Measurements from ENCODE around the gene CSRNP2.
A peak's percentile ranks its signal among the peaks of the same experiment; 100 is the strongest.
"Not testable (repeated sequence)": the region's sequence is repeated elsewhere in the genome, so short reads cannot be mapped to it uniquely, and the experiment has no call there.

CSRNP2 gene

DNA sequence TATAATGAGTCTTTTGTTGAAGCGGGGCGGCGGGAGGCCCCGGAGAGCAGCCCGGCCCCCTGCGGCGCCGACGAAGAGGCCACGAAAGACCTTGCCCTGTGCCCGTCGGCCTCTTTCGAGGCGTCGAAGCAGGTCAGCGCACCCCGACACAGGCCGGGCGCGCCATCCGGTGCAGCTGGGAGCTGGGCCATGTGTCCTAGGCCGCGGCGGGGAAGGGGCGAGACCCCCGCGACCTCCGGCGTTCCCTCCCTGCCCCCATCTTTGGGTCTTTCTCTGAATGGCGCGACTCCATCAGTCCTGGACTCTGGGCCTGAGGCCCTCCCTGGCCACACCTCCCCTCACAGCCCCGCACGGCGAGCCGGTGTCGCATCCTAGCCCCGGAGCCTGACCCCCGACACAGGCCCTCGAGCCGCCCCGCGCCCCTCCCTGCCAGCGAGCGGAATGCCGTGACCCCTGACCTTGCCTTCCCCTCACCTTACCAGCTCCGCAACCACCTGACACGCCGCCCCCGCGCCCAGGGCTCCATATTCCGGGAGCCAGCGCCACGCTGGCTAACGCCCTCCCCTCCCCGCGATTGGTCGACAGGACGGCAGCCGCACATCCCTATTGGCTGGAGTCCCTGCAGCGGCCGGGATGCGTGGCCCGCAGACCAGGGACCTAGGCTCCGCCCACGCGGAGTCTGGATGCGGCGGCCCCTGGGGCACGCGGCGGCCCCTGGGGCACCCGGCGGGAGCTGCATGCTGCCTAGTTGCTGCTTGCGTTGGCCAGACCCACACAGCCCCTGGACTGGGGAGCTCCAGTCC is 57.4 kb downstream of the CSRNP2 start, which contains the start of gene SLC11A2:
TSS of gene SLC11A2 (minus strand) at position 549 of the 803 bp plus-strand sequence. CDS start 15,656 bp downstream, outside the sequence.
- peak; percentile 92 for DNase-seq

- DNase-seq: no peak
These were observed 58.0 kb downstream of the CSRNP2 start for GRCh38 chr12:51025338-51025835.

GRCh38 chr12:51023625-51024382 is 59.6 kb downstream of the CSRNP2 start:
- DNase-seq: no peak

DNA sequence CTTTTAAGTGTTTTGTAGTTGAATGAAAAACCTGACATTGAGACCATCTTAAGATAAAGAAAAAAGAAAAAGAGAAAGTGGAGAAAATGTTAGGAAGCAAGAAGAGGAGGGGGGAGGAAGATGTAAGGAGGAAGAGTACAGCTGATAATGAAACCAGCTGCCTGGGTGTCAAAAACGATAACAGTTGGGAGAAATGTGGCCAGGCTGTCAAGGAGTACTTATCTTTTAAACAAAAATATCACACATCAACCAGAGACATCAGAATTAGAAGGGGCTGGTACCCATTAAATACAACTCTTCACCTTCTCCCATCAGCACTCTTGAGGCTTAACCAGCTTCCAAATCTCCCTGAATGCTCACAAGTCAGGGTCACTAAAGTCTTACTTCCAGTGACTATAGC is 61.7 kb downstream of the CSRNP2 start:
- no peak for DNase-seq

- DNase-seq: no peak
These were observed 62.8 kb downstream of the CSRNP2 start for GRCh38 chr12:51020448-51021182.

DNA sequence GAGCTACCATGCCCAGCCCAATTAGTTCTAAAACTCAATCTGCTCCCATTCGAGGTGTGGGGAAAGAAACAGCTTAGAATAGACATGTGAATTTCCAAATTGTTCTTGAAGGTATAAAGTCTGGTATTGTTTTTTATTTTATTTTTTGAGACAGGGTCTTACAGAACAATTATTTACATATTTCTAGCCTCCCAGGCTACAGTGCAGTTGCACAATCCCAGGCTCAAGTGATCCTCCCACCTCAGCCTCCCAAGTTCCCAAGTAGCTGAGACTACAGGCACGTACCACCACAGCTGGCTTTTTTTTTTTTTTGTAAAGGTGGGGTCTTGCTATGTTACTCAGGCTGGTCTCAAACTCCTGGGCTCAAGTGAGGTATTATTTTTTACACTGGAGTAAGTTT is 63.5 kb downstream of the CSRNP2 start:
- no peak for DNase-seq

DNA sequence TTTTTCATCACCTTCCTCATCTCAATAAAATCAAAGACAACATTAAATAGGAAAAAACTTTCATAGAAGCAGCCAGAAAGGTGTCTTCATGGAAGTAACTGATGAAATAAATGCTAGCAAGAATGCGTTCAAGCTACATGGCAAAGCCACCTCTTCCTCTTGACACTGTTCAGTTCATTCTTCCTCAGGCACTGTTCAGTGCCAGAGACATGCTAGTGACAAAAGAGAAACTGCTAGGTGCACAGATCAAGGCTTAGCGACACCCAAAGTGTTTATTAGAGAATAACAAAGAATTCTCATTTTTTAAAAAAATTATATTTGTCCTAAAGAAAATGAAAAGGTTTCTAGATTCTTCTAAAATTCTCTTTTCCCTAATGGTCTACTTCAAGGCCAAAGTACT is 64.4 kb downstream of the CSRNP2 start:
- no peak for DNase-seq

- DNase-seq: no peak
These were observed 65.9 kb downstream of the CSRNP2 start for GRCh38 chr12:51017452-51017851.

DNA sequence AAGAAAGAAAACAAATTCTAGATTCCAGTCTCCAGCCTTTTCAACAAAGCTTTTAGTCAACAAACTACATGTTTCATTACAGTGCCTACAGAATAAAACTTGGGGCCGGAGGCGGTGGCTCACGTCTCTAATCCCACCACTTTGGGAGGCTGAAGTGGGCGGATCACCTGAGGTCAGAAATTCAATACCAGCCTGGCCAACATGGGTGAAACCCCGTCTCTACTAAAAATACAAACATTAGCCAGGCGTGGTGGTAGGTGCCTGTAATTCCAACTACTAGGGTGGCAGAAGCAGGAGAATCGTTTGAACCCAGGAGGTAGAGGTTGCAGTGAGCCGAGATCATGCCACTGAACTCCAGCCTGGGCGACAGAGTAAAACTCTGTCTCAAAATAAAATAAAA is 68.9 kb downstream of the CSRNP2 start:
- DNase-seq: not testable (repeated sequence)

DNA sequence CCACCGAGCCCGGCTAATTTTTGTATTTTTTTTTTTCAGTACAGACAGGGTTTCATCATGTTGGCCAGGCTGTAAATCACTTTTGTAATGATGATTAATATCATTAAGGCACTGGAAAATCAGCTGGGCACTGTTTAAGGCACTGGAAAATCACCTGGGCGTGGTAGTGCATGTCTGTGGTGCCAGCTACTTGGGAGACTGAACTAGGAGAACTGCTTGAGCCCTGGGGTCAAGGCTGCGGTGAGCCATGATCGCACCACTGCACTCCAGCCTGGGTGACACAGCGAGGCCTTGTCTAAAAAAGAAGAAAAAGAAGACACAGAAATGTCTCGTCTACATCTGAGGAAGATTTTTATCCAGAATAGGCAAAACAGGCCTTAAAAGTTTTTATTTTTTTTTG is 70.0 kb downstream of the CSRNP2 start:
- no peak for DNase-seq

DNA sequence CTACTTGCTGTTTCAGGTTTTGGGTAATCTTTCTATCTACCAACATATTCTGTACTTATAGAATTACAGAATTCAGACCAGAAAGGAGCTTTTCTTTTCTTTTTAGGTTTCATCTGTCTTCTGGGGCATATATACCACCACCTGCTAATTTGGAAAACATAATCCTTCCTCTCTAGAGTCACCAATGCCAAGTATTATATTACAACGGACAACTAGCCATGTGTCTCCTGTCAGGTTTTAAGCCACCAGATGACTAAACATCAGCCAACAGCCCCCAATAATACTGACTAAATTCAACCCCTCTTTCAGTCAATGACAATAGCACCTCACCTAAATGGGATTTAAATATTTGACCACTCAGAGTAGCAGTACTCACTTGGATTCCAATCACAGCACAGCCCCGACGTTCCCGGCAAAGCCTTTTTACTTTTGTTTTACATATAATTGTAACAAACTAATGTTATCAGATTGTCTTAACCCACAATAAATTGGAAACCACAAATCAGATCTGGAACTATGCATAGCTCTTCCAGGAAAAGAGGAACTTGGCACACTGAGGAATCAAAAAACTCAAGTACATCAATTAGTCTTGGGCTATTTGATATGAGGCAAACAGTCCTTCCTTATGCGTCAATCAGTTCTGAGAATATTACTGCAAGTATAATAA is 70.7 kb downstream of the CSRNP2 start:
- DNase-seq: no peak

DNA sequence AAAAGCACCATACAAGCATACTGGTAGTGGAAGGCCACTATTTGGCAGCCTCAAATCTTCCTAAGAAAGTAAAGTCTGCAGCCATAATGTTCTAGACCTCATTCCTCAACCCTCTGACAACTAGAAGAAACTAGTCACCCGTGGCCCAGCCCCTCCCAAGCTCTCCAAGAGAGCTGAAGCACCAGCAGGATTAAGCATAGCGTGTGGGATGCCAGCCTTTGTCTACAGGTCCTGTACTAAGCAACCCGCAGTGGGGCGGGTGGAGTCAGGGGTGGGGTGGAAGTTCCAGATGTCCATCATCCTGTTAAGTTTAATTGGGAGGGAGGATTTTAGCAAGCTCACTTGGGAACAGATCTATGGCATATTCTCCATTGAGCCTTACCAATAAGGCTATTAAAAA is 71.4 kb downstream of the CSRNP2 start:
- no peak for DNase-seq

Data from CD4-positive, alpha-beta T cell treated with Interleukin-1 beta for 1 hour (primary cell).